Colon (tissue), 2 donors: Measurements from ENCODE around the gene CACNB2.

Experiments used
- FAIRE-seq: peaks from 2 replicates; lab custom pipeline; 2012; peaks lifted over from hg19 to GRCh38; lab: Jason Lieb, UNC
- donor health status: control.
- donor health status: control.

CACNB2 gene

GRCh38 chr10:18456984-18457383 is 316.8 kb downstream of the CACNB2 start:
- no peak for FAIRE-seq

GRCh38 chr10:18460032-18460431 is 319.8 kb downstream of the CACNB2 start:
- FAIRE-seq, result no peak

- FAIRE-seq, result no peak
Measured at GRCh38 chr10:18463673-18464211, 323.5 kb downstream of the CACNB2 start.

GRCh38 chr10:18469125-18469524 is 328.9 kb downstream of the CACNB2 start:
- no peak for FAIRE-seq

- no peak for FAIRE-seq
Measured at GRCh38 chr10:18472977-18473376, 332.8 kb downstream of the CACNB2 start.

- no peak for FAIRE-seq
Measured at GRCh38 chr10:18473424-18474117, 333.3 kb downstream of the CACNB2 start.

- FAIRE-seq, result no peak
Measured at GRCh38 chr10:18474118-18474455, 333.9 kb downstream of the CACNB2 start.

- FAIRE-seq, result no peak
Measured at GRCh38 chr10:18476076-18476647, 335.9 kb downstream of the CACNB2 start.

GRCh38 chr10:18478354-18478753 is 338.1 kb downstream of the CACNB2 start:
- FAIRE-seq, result no peak

- no peak for FAIRE-seq
Measured at GRCh38 chr10:18479502-18479901, 339.3 kb downstream of the CACNB2 start.

GRCh38 chr10:18483516-18484186 is 343.4 kb downstream of the CACNB2 start:
- FAIRE-seq, result no peak

- no peak for FAIRE-seq
Measured at GRCh38 chr10:18486438-18486837, 346.2 kb downstream of the CACNB2 start.

- no peak for FAIRE-seq
Measured at GRCh38 chr10:18490755-18491154, 350.5 kb downstream of the CACNB2 start.

- FAIRE-seq, result no peak
Measured at GRCh38 chr10:18497806-18498369, 357.7 kb downstream of the CACNB2 start.

GRCh38 chr10:18498998-18499397 is 358.8 kb downstream of the CACNB2 start:
- FAIRE-seq, result no peak

- no peak for FAIRE-seq
Measured at GRCh38 chr10:18500576-18500975, 360.4 kb downstream of the CACNB2 start.

GRCh38 chr10:18501198-18501597 is 361.0 kb downstream of the CACNB2 start:
- no peak for FAIRE-seq

GRCh38 chr10:18501629-18502028 is 361.4 kb downstream of the CACNB2 start:
- no peak for FAIRE-seq

- FAIRE-seq, result no peak
Measured at GRCh38 chr10:18504161-18504560, 363.9 kb downstream of the CACNB2 start.

GRCh38 chr10:18505456-18506118 is 365.4 kb downstream of the CACNB2 start:
- no peak for FAIRE-seq

GRCh38 chr10:18508587-18508986 is 368.4 kb downstream of the CACNB2 start:
- no peak for FAIRE-seq

GRCh38 chr10:18514537-18514936 is 374.3 kb downstream of the CACNB2 start:
- FAIRE-seq, result no peak

- FAIRE-seq, result no peak
Measured at GRCh38 chr10:18516851-18517250, 376.6 kb downstream of the CACNB2 start.
